Measurements from ENCODE around the gene ACP2.

GRCh38 chr11:47253660-47254059 lies 5.0 kb upstream of the ACP2 start:
- TF ChIP-seq POLR2A (IDR thresholded peaks at IDR 0.05) = no peak
- no peak for TF ChIP-seq POLR2AphosphoS5 (IDR thresholded peaks at IDR 0.05)
- no peak for TF ChIP-seq CTCF (IDR thresholded peaks at IDR 0.05)
- TF ChIP-seq EP300 (IDR thresholded peaks at IDR 0.05) = no peak
